ENCODE measurements around the gene KCTD3. TPM values are rescaled to one million over a fixed set of nuclear protein-coding genes. Genes with fewer than 3 reads are reported as not detected.

KCTD3 gene
- total and polyA plus RNA-seq, 2 donors (not counting 3 experiments of a cell fraction or from before 2014, with no cell fraction given): 19.1 to 28.3 TPM

GRCh38 chr1:215657047-215657446 is 89.9 kb downstream of the KCTD3 start:
- H3K4me3 ChIP-seq (replicated peaks in 1 of 3; ENCODE audit: insufficient read depth in 1 of 3, low read depth in 1 of 3, low read length in 3 of 3): no peak overlapping the region
- CTCF ChIA-PET: no interaction called here
- H3K79me2 ChIP-seq (ENCODE audit: control insufficient read depth, insufficient read depth, low read length): no peaks in the 10 kb centered on the region
- FAIRE-seq (no peak), DNase-seq (ENCODE audit: low read depth, low spot score) (no peak)
- no peak overlapping the region for H3K9ac ChIP-seq (replicated peaks; ENCODE audit: extremely low read depth, insufficient read depth, low read length)
- no peak overlapping the region for H3K4me2 ChIP-seq (ENCODE audit: insufficient read depth, low read length)
- dilution Hi-C loops (cut with MboI; ENCODE audit: extremely low pct_ligation_motif_present, low sequenced_read_pairs): no loop called here
- H3K36me3 ChIP-seq (ENCODE audit: control insufficient read depth in 2 of 2, extremely low read depth in 1 of 2, insufficient read depth in 2 of 2, low read length in 2 of 2): no peaks in the 10 kb centered on the region
- H3K27ac ChIP-seq (ENCODE audit: insufficient read depth, low read depth, low read length): no peak overlapping the region
- no peaks in the 10 kb centered on the region for H3K27me3 ChIP-seq (ENCODE audit: control insufficient read depth in 2 of 2, insufficient read depth in 2 of 2, low read length in 2 of 2)
- no peaks in the 10 kb centered on the region for H3K9me3 ChIP-seq (replicated peaks; ENCODE audit: control insufficient read depth, insufficient read depth, low read length)
- no peaks in the 10 kb centered on the region for H3K9me1 ChIP-seq (replicated peaks; ENCODE audit: control insufficient read depth, extremely low read depth, insufficient read depth, low read length)
- H2AFZ ChIP-seq (ENCODE audit: low read depth, low read length): no peak overlapping the region
- no peak for TF ChIP-seq MYC (IDR thresholded peaks at IDR 0.05; ENCODE audit: low read depth, low read length)
- no peak for TF ChIP-seq EZH2 (IDR thresholded peaks at IDR 0.05; ENCODE audit: borderline replicate concordance, low read depth, low read length, severe bottlenecking)
- no peak for TF ChIP-seq POLR2AphosphoS5 (IDR thresholded peaks at IDR 0.05; ENCODE audit: insufficient read depth, low read depth, low read length)
- TF ChIP-seq FOS (IDR thresholded peaks at IDR 0.05; ENCODE audit: borderline replicate concordance, insufficient read depth, low read length): no peak
- TF ChIP-seq, protein P1, sequence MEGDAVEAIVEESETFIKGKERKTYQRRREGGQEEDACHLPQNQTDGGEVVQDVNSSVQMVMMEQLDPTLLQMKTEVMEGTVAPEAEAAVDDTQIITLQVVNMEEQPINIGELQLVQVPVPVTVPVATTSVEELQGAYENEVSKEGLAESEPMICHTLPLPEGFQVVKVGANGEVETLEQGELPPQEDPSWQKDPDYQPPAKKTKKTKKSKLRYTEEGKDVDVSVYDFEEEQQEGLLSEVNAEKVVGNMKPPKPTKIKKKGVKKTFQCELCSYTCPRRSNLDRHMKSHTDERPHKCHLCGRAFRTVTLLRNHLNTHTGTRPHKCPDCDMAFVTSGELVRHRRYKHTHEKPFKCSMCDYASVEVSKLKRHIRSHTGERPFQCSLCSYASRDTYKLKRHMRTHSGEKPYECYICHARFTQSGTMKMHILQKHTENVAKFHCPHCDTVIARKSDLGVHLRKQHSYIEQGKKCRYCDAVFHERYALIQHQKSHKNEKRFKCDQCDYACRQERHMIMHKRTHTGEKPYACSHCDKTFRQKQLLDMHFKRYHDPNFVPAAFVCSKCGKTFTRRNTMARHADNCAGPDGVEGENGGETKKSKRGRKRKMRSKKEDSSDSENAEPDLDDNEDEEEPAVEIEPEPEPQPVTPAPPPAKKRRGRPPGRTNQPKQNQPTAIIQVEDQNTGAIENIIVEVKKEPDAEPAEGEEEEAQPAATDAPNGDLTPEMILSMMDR (IDR thresholded peaks at IDR 0.05; ENCODE audit: extremely low read depth in 1 of 2, insufficient read depth in 1 of 2, low read depth in 1 of 2, low read length in 2 of 2): no peak
- TF ChIP-seq MAX (IDR thresholded peaks at IDR 0.05; ENCODE audit: insufficient read depth, insufficient read length): no peak
- TF ChIP-seq POLR2A (IDR thresholded peaks at IDR 0.05; ENCODE audit: low read depth, low read length): no peak
- no peak for TF ChIP-seq JUN (IDR thresholded peaks at IDR 0.05; ENCODE audit: borderline replicate concordance, insufficient read depth, insufficient read length, low read depth)
- no peak for TF ChIP-seq GATA2 (IDR thresholded peaks at IDR 0.05; ENCODE audit: insufficient read depth, insufficient read length, low read depth, low read length)
- H3K4me1 ChIP-seq (ENCODE audit: control insufficient read depth, extremely low read depth, insufficient read depth, low read length): no peaks in the 10 kb centered on the region
- POLR2A ChIA-PET: no interaction called here
- no peaks in the 10 kb centered on the region for H4K20me1 ChIP-seq (replicated peaks; ENCODE audit: control insufficient read depth, extremely low read depth, insufficient read depth, low read length)
- no TSS peak for BruUV-seq (replicated peaks)
- intact Hi-C loops (cut with micrococcal nuclease): no loop called here
